Cardiac septum (tissue), 1 donor: ENCODE measurements around the gene ETS1. TPM values are rescaled to one million over a fixed set of nuclear protein-coding genes. Genes with fewer than 3 reads are reported as not detected.

Source experiments
- DNase-seq: peaks from one replicate; pipeline ENCODE4 v3.0.0-alpha.2; 2020; ENCODE audit warnings: low spot score
- intact Hi-C: fragments of 100-400 bp; cut with DNase I; formaldehyde crosslinking; loops from one replicate; pipeline ENCODE4 v1.14.0; 2022
- total RNA-seq: library from RNA; stranded (reverse); fragmentation: NEBNext Ultra II Directional; extraction: Animal tissue kit (Norgen Biotek cat#: 25700); gene quantifications from one replicate; pipeline ENCODE4 v1.2.1, GENCODE V29; 2021
- donor health status: DM: no; HTN: no; CAD: no.

Gene ETS1
- total RNA-seq, 1 donor from 2014 or later, result 54.2 TPM

GRCh38 chr11:128525411-128526243, 61.7 kb downstream of the ETS1 start:
- DNase-seq, result no peak
- intact Hi-C loops, result loop anchor here (10.0 kb wide), 1 partner anchor 169 kb away; the partner anchor contains the start of gene FLI1

- no peak for DNase-seq
- intact Hi-C loops, result loop anchor here (5.0 to 10.0 kb wide), 3 partner anchors 42 to 197 kb away; partner anchors contain the start of gene FLI1
Measured at GRCh38 chr11:128524172-128524571, 63.2 kb downstream of the ETS1 start.

GRCh38 chr11:128523641-128524040, 63.7 kb downstream of the ETS1 start:
- no peak for DNase-seq

GRCh38 chr11:128522943-128523518, 64.3 kb downstream of the ETS1 start:
- intact Hi-C loops, result loop anchor here (5.0 to 10.0 kb wide), 3 partner anchors 41 to 196 kb away; partner anchors contain the start of gene FLI1
- no peak for DNase-seq

More at GRCh38 chr11:128523641-128524040, 63.7 kb downstream of the ETS1 start:
- intact Hi-C loops, result loop anchor here (5.0 to 10.0 kb wide), 3 partner anchors 41 to 196 kb away; partner anchors contain the start of gene FLI1

- DNase-seq, result peak; percentile 97
- intact Hi-C loops, result loop anchor here (5.0 to 10.0 kb wide), 3 partner anchors 40 to 195 kb away; partner anchors contain the start of gene FLI1
Measured at GRCh38 chr11:128522055-128522942, 65.1 kb downstream of the ETS1 start.

GRCh38 chr11:128521682-128522054, 65.7 kb downstream of the ETS1 start:
- intact Hi-C loops, result loop anchor here (2.0 to 10.0 kb wide), 4 partner anchors 15 to 194 kb away; partner anchors contain the start of gene FLI1
- DNase-seq, result no peak

- intact Hi-C loops, result loop anchor here (2.0 to 10.0 kb wide), 4 partner anchors 14 to 194 kb away; partner anchors contain the start of gene FLI1
- no peak for DNase-seq
Measured at GRCh38 chr11:128520888-128521681, 66.3 kb downstream of the ETS1 start.

- DNase-seq, result no peak
- intact Hi-C loops, result loop anchor here (2.0 to 10.0 kb wide), 4 partner anchors 14 to 193 kb away; partner anchors contain the start of gene FLI1
Measured at GRCh38 chr11:128520206-128520887, 67.0 kb downstream of the ETS1 start.

GRCh38 chr11:128519338-128519737, 68.0 kb downstream of the ETS1 start:
- no peak for DNase-seq
- intact Hi-C loops, result no loop called here

- intact Hi-C loops, result no loop called here
- DNase-seq, result no peak
Measured at GRCh38 chr11:128518493-128519207, 68.7 kb downstream of the ETS1 start.

GRCh38 chr11:128517451-128518230, 69.7 kb downstream of the ETS1 start:
- no peak for DNase-seq
- intact Hi-C loops, result no loop called here

- intact Hi-C loops, result no loop called here
- no peak for DNase-seq
Measured at GRCh38 chr11:128516886-128517285, 70.5 kb downstream of the ETS1 start.

- intact Hi-C loops, result no loop called here
- no peak for DNase-seq
Measured at GRCh38 chr11:128515826-128516778, 71.3 kb downstream of the ETS1 start.

GRCh38 chr11:128515086-128515485, 72.3 kb downstream of the ETS1 start:
- intact Hi-C loops, result no loop called here
- DNase-seq, result no peak

GRCh38 chr11:128513915-128514681, 73.3 kb downstream of the ETS1 start:
- intact Hi-C loops, result no loop called here
- no peak for DNase-seq
